Fibroblast of mammary gland (primary cell): ENCODE measurements around the gene UBE2L5.

Experiments
- DNase-seq: peaks from one replicate; pipeline ENCODE4 v3.0.0-alpha.2; 2010; ENCODE audit warnings: low read depth
- H3K4me3 ChIP-seq: 2 replicates; pipeline ENCODE4 v1.5.1; 2011; ENCODE audit warnings: low read depth, mild to moderate bottlenecking, low read length, moderate library complexity; ENCODE audit not compliant: control insufficient read depth
- CTCF ChIP-seq: conservative IDR thresholded peaks from 2 replicates; pipeline ENCODE4 v1.5.1; 2011; ENCODE audit warnings: low read depth, low read length, inconsistent platforms; ENCODE audit not compliant: control insufficient read depth, insufficient read depth

The UBE2L5 gene

DNA sequence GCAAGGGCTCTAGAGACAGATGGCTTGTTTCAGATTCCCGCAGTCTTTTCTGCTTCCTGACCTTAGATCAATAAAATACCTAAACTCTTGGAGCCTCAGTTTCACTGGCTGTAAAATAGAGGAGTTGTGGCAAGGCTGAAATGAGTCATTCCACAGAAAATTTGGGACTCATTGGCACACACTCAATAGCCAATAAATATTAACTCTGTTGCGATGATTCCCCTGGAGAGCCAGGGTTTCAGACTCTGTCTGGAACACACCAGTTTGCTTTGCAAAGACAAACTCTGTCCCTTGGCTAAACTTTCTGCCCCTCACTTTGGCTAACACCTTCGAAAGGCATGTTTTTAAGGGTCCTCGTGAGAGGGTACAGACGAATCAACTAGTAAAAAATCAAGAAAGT lies 18.1 kb upstream of the UBE2L5 start:
- no peak overlapping the region for H3K4me3 ChIP-seq
- no peak for TF ChIP-seq CTCF
- DNase-seq, result peak; percentile 43

GRCh38 chr13:30406779-30407416 lies 15.4 kb upstream of the UBE2L5 start:
- DNase-seq, result no peak
- TF ChIP-seq CTCF, result no peak
- H3K4me3 ChIP-seq, result no peak overlapping the region

- H3K4me3 ChIP-seq, result peak overlapping the region; percentile 28
- DNase-seq, result peak; percentile 89
These were observed 13.8 kb upstream of the UBE2L5 start for GRCh38 chr13:30408319-30409101.

DNA sequence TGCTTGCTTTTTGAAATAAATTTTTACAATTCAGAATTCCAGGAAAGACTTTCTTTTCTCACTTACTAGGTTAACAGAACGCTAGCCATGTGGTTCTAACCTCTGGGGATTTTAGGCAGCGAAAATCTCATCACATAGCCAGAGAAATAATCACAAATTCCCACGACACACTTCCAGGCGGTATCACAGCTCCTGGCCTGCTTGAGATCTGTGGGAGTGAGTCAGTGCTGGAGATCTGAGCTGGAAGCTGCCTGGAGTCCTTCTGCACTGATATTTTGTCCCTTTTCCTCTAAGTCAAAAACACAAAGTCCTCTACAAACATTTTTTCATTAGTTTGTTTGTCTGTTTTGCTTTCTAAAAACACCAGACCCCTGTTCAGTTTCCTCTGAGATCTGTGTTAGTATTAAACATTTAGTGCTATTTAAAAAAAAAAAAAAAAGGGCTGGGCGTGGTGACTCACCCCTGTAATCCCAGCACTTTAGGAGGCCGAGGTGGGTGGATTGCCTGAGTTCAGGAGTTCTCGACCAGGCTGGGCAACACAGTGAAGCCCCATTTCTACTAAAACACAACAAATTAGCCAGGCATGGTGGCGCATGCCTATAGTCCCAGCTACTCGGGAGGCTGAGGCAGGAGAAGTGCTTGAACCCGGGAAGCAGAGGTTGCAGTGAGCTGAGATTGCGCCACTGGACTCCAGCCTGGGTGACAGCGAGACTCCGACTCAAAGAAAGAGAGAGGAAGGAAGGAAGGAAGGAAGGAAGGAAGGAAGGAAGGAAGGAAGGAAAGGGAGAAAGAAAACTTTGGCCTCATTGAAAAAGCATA lies 12.2 kb upstream of the UBE2L5 start:
- DNase-seq, result peak; percentile 93
- no peak overlapping the region for H3K4me3 ChIP-seq
- TF ChIP-seq CTCF, result no peak

More at GRCh38 chr13:30408319-30409101, 13.8 kb upstream of the UBE2L5 start:
- TF ChIP-seq CTCF, result peak; percentile 57

DNA sequence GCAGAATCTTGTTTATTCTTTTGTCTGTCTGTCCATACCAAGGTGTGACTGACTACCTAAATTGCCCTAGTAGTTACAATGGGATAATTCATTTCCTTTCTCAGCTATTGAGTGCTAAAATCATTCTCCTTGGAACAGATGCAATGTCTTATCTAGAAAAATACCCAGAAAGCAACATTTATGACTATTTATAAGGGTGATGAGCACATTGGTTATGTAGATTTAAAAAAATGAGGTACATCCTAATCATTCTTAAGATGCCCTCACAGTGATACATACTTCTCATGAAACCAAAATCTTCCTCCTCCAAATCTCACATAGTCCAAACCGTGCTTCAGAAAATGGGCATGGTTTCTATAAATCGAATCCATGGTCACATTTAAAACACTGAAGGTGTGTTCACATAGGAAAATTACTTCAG lies 11.6 kb upstream of the UBE2L5 start:
- DNase-seq, result no peak
- no peak for TF ChIP-seq CTCF
- H3K4me3 ChIP-seq, result no peak overlapping the region

DNA sequence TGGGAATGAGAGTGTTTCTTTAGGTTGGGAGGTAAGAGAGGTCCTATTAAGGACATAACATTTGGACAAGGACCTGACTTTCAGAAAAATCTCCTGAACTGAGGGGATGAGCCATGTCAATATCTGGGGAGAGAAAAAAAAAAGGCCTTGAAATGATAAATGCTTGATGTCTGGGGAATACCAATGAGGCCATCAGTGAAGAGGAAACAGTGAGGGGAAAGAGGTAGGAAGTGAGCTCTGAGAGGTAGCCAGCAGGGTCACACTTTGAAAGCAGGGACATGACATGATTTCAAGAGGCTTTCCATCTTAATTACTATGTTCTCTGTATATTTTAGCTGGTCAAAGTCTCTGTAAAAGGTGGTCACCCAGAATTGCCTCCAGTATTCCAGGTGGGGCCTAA lies 9.9 kb upstream of the UBE2L5 start:
- no peak for DNase-seq
- H3K4me3 ChIP-seq, result no peak overlapping the region
- TF ChIP-seq CTCF, result no peak
